Calu3 (cell line): ENCODE data around the gene ARSK. TPM values are rescaled to one million over a fixed set of nuclear protein-coding genes. Genes with fewer than 3 reads are reported as not detected.
"Not testable (repeated sequence)": the region's sequence is repeated elsewhere in the genome, so short reads cannot be mapped to it uniquely, and the experiment has no call there.

Experiments
- BruUV-seq: library from RNA; stranded (reverse); fragments of 400-500 nt; replicated peaks from 2 replicates; lab custom pipeline; 2021; lab: Mats Ljungman, UMichigan
- CTCF ChIA-PET: fragments of 300-600 bp; sonication (Branson Sonifier 250); formaldehyde crosslinking; loops from one replicate; lab custom pipeline; 2022; ENCODE audit warnings: antibody characterized with exemption; lab: Charles Lee
- DNase-seq: peaks from one replicate; pipeline ENCODE4 v3.0.0; 2022
- H3K27ac Mint-ChIP-seq: one replicate; pipeline ENCODE4 v1.8.0; 2022; ENCODE audit warnings: mixed read lengths; ENCODE audit not compliant: unreplicated experiment
- H3K27me3 Mint-ChIP-seq: one replicate; pipeline ENCODE4 v1.8.0; 2022; ENCODE audit warnings: mixed read lengths; ENCODE audit not compliant: unreplicated experiment
- H3K36me3 Mint-ChIP-seq: one replicate; pipeline ENCODE4 v1.8.0; 2022; ENCODE audit warnings: mild to moderate bottlenecking, moderate library complexity, mixed read lengths; ENCODE audit not compliant: insufficient read depth, unreplicated experiment
- H3K4me1 Mint-ChIP-seq: one replicate; pipeline ENCODE4 v1.8.0; 2022; ENCODE audit warnings: mild to moderate bottlenecking, low read depth, mixed read lengths; ENCODE audit not compliant: unreplicated experiment
- H3K4me3 Mint-ChIP-seq: one replicate; pipeline ENCODE4 v1.8.0; 2022; ENCODE audit warnings: mild to moderate bottlenecking, low read depth, moderate library complexity, mixed read lengths; ENCODE audit not compliant: unreplicated experiment
- H3K9me3 Mint-ChIP-seq: one replicate; pipeline ENCODE4 v1.8.0; 2022; ENCODE audit warnings: low read depth, mixed read lengths; ENCODE audit not compliant: unreplicated experiment
- intact Hi-C: fragments of 100-400 bp; cut with micrococcal nuclease; formaldehyde crosslinking; loops from one replicate; pipeline ENCODE4 v1.10.0; 2022; ENCODE audit not compliant: unreplicated experiment
- total RNA-seq: library from RNA; stranded (reverse); gene quantifications from 2 replicates; pipeline ENCODE4 v1.2.3, GENCODE V29; 2022
- TF ChIP-seq, protein P1 (sequence below): fragments of 200-600 bp; IDR thresholded peaks from one replicate; pipeline ENCODE4 v1.8.0; 2022; ENCODE audit warnings: antibody characterized with exemption; ENCODE audit not compliant: unreplicated experiment

The ARSK gene
- total RNA-seq, 1 experiment from 2014 or later = 6.6 TPM

DNA sequence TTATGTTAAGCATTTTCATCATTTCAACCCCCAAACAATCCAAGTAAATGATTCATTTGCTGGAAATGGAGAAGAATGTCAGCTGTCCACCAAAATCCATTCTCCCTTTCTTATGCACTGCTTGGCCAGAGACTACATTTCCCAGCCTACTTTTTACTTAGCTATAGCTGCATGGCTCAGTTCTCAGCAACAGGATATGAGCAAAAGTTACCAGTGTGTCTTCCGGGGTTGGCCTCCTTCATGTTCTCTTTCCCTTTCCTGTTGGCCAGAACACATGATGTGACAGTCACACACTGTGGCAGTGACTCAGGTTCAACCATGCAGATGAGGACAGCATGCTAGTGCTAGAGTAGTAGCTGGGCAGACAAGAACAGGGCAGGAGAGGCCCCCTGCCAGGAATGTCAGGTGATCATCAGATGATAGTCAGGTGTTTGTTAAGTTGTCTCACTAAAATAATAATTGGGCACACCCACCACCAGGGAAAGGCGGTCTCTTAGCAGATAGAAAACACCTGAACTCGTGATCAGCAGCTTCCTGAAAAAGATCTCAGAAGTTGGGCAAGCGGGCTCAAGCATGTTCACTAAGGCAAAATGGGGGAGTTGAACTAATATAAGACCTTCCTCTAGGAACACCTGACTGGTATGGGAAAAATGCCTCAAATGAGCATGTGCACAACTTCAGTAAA is 77.2 kb downstream of the ARSK start:
- H3K27me3 Mint-ChIP-seq = no peaks in the 10 kb centered on the region

DNA sequence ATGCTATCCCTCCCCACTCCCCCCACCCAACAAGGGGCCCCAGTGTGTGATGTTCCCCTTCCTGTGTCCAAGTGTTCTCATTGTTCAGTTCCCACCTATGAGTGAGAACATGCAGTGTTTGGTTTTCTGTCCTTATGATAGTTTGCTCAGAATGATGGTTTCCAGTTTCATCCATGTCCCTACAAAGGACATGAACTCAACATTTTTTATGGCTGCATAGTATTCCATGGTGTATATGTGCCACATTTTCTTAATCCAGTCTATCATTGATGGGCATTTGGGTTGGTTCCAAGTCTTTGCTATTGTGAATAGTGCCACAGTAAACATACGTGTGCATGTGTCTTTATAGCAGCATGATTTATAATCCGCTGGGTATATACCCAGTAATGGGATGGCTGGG is 78.0 kb downstream of the ARSK start:
- DNase-seq, BruUV-seq, H3K9me3 Mint-ChIP-seq, intact Hi-C loops, H3K27me3 Mint-ChIP-seq, H3K4me3 Mint-ChIP-seq, H3K36me3 Mint-ChIP-seq, H3K27ac Mint-ChIP-seq, CTCF ChIA-PET: not testable (repeated sequence)
- H3K4me1 Mint-ChIP-seq = peaks cover 14% of the 10 kb centered on the region

More for the DNA sequence above, 77.2 kb downstream of the ARSK start:
- no TSS peak for BruUV-seq
- TF ChIP-seq, protein P1, sequence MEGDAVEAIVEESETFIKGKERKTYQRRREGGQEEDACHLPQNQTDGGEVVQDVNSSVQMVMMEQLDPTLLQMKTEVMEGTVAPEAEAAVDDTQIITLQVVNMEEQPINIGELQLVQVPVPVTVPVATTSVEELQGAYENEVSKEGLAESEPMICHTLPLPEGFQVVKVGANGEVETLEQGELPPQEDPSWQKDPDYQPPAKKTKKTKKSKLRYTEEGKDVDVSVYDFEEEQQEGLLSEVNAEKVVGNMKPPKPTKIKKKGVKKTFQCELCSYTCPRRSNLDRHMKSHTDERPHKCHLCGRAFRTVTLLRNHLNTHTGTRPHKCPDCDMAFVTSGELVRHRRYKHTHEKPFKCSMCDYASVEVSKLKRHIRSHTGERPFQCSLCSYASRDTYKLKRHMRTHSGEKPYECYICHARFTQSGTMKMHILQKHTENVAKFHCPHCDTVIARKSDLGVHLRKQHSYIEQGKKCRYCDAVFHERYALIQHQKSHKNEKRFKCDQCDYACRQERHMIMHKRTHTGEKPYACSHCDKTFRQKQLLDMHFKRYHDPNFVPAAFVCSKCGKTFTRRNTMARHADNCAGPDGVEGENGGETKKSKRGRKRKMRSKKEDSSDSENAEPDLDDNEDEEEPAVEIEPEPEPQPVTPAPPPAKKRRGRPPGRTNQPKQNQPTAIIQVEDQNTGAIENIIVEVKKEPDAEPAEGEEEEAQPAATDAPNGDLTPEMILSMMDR = no peak
- Mint-ChIP-seq H3K4me1 (peaks cover 14% of the 10 kb centered on the region), H3K9me3 (no peaks in the 10 kb centered on the region), H3K27ac (peak overlapping the region; percentile 47), H3K4me3 (no peak overlapping the region), H3K36me3 (no peaks in the 10 kb centered on the region)
- intact Hi-C loops = no loop called here
- DNase-seq = no peak
- CTCF ChIA-PET = interaction anchor here (0.9 to 1.6 kb wide), 2 partner anchors 96 to 149 kb away, joined by 3 to 4 read pairs; no protein-coding TSS in a partner anchor

DNA sequence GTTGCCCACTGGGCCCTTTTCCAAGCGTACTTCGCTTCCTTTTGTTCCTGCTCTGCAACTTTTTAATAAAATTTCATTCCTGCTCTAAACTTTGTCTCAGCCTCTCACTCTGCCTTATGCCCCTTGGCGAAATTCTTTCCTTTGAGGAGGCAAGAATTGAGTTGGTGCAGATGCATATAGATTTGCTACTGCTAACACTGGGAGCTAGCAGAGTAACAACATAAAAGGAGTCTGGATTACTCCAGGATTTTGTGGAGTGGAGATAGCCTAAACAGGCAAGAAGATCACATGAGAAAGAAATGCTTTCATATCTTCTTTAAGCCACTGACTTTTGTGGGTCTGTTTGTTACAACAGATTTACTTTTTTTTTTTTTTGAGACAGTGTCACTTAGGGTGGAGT is 78.8 kb downstream of the ARSK start:
- intact Hi-C loops = no loop called here
- CTCF ChIA-PET = no interaction called here
- Mint-ChIP-seq H3K9me3 (no peaks in the 10 kb centered on the region), H3K27ac (no peak overlapping the region), H3K4me3 (no peak overlapping the region), H3K27me3 (peaks cover 8% of the 10 kb centered on the region), H3K36me3 (no peaks in the 10 kb centered on the region), H3K4me1 (peaks cover 14% of the 10 kb centered on the region)
- TF ChIP-seq, protein P1 = no peak
- DNase-seq = no peak
- BruUV-seq = no TSS peak

DNA sequence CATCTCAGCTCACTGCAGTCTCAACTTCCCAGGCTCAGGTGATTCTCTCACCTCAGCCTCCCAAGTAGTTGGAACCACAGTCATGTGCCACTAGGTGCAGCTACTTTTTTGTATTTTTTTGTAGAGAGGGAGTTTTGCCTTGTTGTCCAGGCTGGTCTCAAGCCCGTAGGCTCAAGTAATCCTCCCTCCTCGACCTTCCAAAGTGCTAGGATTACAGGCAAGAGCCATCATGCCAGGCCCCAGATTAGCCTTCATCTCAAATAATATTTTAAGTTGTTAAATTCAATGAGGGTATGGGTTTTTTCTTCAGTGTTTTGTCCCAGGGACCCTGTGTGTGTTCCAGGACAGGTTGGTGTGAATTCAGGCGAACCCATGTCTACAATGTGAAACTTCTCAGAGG is 79.2 kb downstream of the ARSK start:
- Mint-ChIP-seq H3K4me3 (no peak overlapping the region), H3K9me3 (no peaks in the 10 kb centered on the region), H3K27ac (no peak overlapping the region), H3K36me3 (no peaks in the 10 kb centered on the region), H3K4me1 (peaks cover 14% of the 10 kb centered on the region), H3K27me3 (peaks cover 12% of the 10 kb centered on the region)
- BruUV-seq = no TSS peak
- no peak for DNase-seq
- intact Hi-C loops = no loop called here
- TF ChIP-seq, protein P1 = no peak
- CTCF ChIA-PET = no interaction called here

DNA sequence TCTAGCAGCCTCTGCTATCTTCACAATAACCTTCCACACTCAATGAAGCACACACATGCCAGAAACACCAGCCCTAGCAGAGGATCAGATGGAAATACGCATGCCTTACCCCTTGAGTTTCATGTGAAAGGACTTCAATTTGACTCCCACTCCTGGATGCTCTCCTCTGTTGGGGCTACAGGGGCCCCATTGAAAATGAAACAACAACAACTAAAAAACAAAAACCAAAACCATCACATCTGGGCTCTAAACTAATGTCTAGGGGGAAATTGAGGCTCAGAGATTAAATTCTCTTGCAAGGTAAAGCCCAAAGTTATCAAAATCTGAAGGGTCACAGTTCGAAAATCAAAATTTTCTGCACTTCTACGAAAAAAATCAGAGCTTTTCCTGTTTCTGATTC is 83.7 kb downstream of the ARSK start:
- Mint-ChIP-seq H3K27ac (no peak overlapping the region), H3K9me3 (no peaks in the 10 kb centered on the region), H3K27me3 (peaks cover 13% of the 10 kb centered on the region), H3K4me3 (no peak overlapping the region), H3K4me1 (no peaks in the 10 kb centered on the region), H3K36me3 (no peaks in the 10 kb centered on the region)
- intact Hi-C loops = no loop called here
- CTCF ChIA-PET = no interaction called here
- no peak for DNase-seq
- BruUV-seq = no TSS peak
- TF ChIP-seq, protein P1 = no peak
